ENCODE measurements around the gene TOP2A. TPM values are rescaled to one million over a fixed set of nuclear protein-coding genes. Genes with fewer than 3 reads are reported as not detected.
"Not testable (repeated sequence)": the region's sequence is repeated elsewhere in the genome, so short reads cannot be mapped to it uniquely, and the experiment has no call there.

TOP2A gene
- total RNA-seq, 1 experiment from 2014 or later: 230 TPM

- Histone ChIP-seq H4K5ac (ENCODE audit: insufficient read length, low read depth, low read length) (no peak overlapping the region), H3K79me2 (ENCODE audit: insufficient read depth, low read length) (no peaks in the 10 kb centered on the region), H4K91ac (ENCODE audit: insufficient read length, low read depth, low read length) (no peak overlapping the region), H3K27ac (ENCODE audit: insufficient read length, low read depth, low read length) (no peak overlapping the region), H2BK120ac (ENCODE audit: low read depth, low read length, poor library complexity, severe bottlenecking) (no peak overlapping the region), H2BK20ac (ENCODE audit: low read depth, low read length, poor library complexity, severe bottlenecking) (no peak overlapping the region), H2BK12ac (ENCODE audit: insufficient read length, low read depth, low read length) (no peak overlapping the region), H3K14ac (ENCODE audit: insufficient read depth, low read length) (no peak overlapping the region), H3K4me2 (ENCODE audit: insufficient read depth, insufficient read length, low read length) (no peak overlapping the region), H2BK5ac (ENCODE audit: insufficient read length, low read length) (no peak overlapping the region), H3T11ph (ENCODE audit: low read length) (no peak overlapping the region), H3K23me2 (ENCODE audit: insufficient read length, low read depth, low read length, poor library complexity, severe bottlenecking) (no peaks in the 10 kb centered on the region), H2BK15ac (ENCODE audit: low read depth, low read length) (no peak overlapping the region), H3K4me1 (ENCODE audit: insufficient read depth, low read length) (no peaks in the 10 kb centered on the region), H3K4ac (ENCODE audit: low read depth, low read length) (no peak overlapping the region), H3K9me3 (ENCODE audit: control insufficient read depth, low read depth, low read length) (no peaks in the 10 kb centered on the region), H4K8ac (replicated peaks; ENCODE audit: insufficient read length, low read depth, low read length) (no peak overlapping the region), H2AK5ac (ENCODE audit: insufficient read length, low read length) (no peak overlapping the region), H3K56ac (ENCODE audit: insufficient read length, low read depth, low read length) (no peak overlapping the region), H3K23ac (ENCODE audit: insufficient read length, low read depth, low read length) (no peak overlapping the region), H3K9ac (ENCODE audit: extremely low read depth, insufficient read length, low read length) (no peak overlapping the region), H4K20me1 (ENCODE audit: control insufficient read depth, insufficient read depth, insufficient read length) (no peaks in the 10 kb centered on the region), H2AFZ (ENCODE audit: low read length) (no peak overlapping the region), H3K18ac (ENCODE audit: insufficient read length, low read depth, low read length) (no peak overlapping the region), H3K27me3 (ENCODE audit: insufficient read depth, low read length) (no peaks in the 10 kb centered on the region), H3K79me1 (ENCODE audit: insufficient read depth, low read depth, low read length, poor library complexity, severe bottlenecking) (no peaks in the 10 kb centered on the region)
- Mint-ChIP-seq H3K4me1 (peaks cover 7 to 12% of the 10 kb centered on the region in 2 experiments), H3K27me3 (ENCODE audit: low read depth) (no peaks in the 10 kb centered on the region; the same call in 1 of the 2 replicates), H3K9me3 (peaks cover 6 to 8% of the 10 kb centered on the region in 2 experiments; a peak in 4 of 5 replicates), H3K27ac (no peak overlapping the region; a peak in 1 of 7 replicates), H3K4me3 (no peak overlapping the region), H3K36me3 (ENCODE audit: insufficient read depth in 1 of 3, low read depth in 3 of 3) (peaks cover 0 to 5% (median 2%) of the 10 kb centered on the region in 3 experiments; a peak in 4 of 7 replicates)
- WGBS (ENCODE audit: extremely low coverage, insufficient read length, low lambda C conversion rate): no CpG with 5 or more reads among the region's 4 CpGs
- TF ChIP-seq, protein P1, sequence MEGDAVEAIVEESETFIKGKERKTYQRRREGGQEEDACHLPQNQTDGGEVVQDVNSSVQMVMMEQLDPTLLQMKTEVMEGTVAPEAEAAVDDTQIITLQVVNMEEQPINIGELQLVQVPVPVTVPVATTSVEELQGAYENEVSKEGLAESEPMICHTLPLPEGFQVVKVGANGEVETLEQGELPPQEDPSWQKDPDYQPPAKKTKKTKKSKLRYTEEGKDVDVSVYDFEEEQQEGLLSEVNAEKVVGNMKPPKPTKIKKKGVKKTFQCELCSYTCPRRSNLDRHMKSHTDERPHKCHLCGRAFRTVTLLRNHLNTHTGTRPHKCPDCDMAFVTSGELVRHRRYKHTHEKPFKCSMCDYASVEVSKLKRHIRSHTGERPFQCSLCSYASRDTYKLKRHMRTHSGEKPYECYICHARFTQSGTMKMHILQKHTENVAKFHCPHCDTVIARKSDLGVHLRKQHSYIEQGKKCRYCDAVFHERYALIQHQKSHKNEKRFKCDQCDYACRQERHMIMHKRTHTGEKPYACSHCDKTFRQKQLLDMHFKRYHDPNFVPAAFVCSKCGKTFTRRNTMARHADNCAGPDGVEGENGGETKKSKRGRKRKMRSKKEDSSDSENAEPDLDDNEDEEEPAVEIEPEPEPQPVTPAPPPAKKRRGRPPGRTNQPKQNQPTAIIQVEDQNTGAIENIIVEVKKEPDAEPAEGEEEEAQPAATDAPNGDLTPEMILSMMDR (conservative IDR thresholded peaks at IDR 0.05): no peak
- DNase-seq: no peak
Measured at GRCh38 chr17:40373324-40373723, 44.4 kb downstream of the TOP2A start.

- H3K27ac Mint-ChIP-seq; H3K27me3 Mint-ChIP-seq (ENCODE audit: low read depth); H2AK5ac ChIP-seq (ENCODE audit: insufficient read length, low read length); H4K91ac ChIP-seq (ENCODE audit: insufficient read length, low read depth, low read length); H3K9ac ChIP-seq (ENCODE audit: extremely low read depth, insufficient read length, low read length); H2BK12ac ChIP-seq (ENCODE audit: insufficient read length, low read depth, low read length); H3K9me3 Mint-ChIP-seq; H2BK15ac ChIP-seq (ENCODE audit: low read depth, low read length); H2BK120ac ChIP-seq (ENCODE audit: low read depth, low read length, poor library complexity, severe bottlenecking); H3K27ac ChIP-seq (ENCODE audit: insufficient read length, low read depth, low read length); H4K8ac ChIP-seq (replicated peaks; ENCODE audit: insufficient read length, low read depth, low read length); H3K4me2 ChIP-seq (ENCODE audit: insufficient read depth, insufficient read length, low read length); H3K4me3 Mint-ChIP-seq; H3K18ac ChIP-seq (ENCODE audit: insufficient read length, low read depth, low read length); H4K5ac ChIP-seq (ENCODE audit: insufficient read length, low read depth, low read length); H3K79me2 ChIP-seq (ENCODE audit: insufficient read depth, low read length); H3T11ph ChIP-seq (ENCODE audit: low read length); H3K23me2 ChIP-seq (ENCODE audit: insufficient read length, low read depth, low read length, poor library complexity, severe bottlenecking); H3K36me3 Mint-ChIP-seq (ENCODE audit: insufficient read depth in 1 of 3, low read depth in 3 of 3); H3K79me1 ChIP-seq (ENCODE audit: insufficient read depth, low read depth, low read length, poor library complexity, severe bottlenecking); H4K20me1 ChIP-seq (ENCODE audit: control insufficient read depth, insufficient read depth, insufficient read length); H3K23ac ChIP-seq (ENCODE audit: insufficient read length, low read depth, low read length); H3K4ac ChIP-seq (ENCODE audit: low read depth, low read length); H3K56ac ChIP-seq (ENCODE audit: insufficient read length, low read depth, low read length); H3K27me3 ChIP-seq (ENCODE audit: insufficient read depth, low read length); H2BK5ac ChIP-seq (ENCODE audit: insufficient read length, low read length); H3K4me1 ChIP-seq (ENCODE audit: insufficient read depth, low read length); H3K9me3 ChIP-seq (ENCODE audit: control insufficient read depth, low read depth, low read length); H2BK20ac ChIP-seq (ENCODE audit: low read depth, low read length, poor library complexity, severe bottlenecking); H3K14ac ChIP-seq (ENCODE audit: insufficient read depth, low read length); H2AFZ ChIP-seq (ENCODE audit: low read length); DNase-seq: not testable (repeated sequence)
- WGBS (ENCODE audit: extremely low coverage, insufficient read length, low lambda C conversion rate): no CpG with 5 or more reads among the region's 4 CpGs
- H3K4me1 Mint-ChIP-seq: peaks cover 7 to 12% of the 10 kb centered on the region in 2 experiments
Measured at GRCh38 chr17:40372644-40373043, 45.1 kb downstream of the TOP2A start.
